Lower leg skin (tissue), 3 donors: Measurements from ENCODE around the gene ZNF345.

Source experiments
- POLR2A ChIP-seq, 2 donors: fragments of 450-650 bp; IDR thresholded peaks; one replicate each; pipeline ENCODE4 v1.6.1; 2016 to 2017; ENCODE audit warnings: antibody characterized with exemption in 2 of 2, mild to moderate bottlenecking in 1 of 2, moderate library complexity in 1 of 2
- TF ChIP-seq, protein P1 (sequence below), 3 donors: fragments of 450-650 bp; IDR thresholded peaks; one replicate each; pipeline ENCODE4 v1.5.1; 2016; ENCODE audit warnings: antibody characterized with exemption in 3 of 3, mild to moderate bottlenecking in 3 of 3, moderate library complexity in 2 of 3

DNA sequence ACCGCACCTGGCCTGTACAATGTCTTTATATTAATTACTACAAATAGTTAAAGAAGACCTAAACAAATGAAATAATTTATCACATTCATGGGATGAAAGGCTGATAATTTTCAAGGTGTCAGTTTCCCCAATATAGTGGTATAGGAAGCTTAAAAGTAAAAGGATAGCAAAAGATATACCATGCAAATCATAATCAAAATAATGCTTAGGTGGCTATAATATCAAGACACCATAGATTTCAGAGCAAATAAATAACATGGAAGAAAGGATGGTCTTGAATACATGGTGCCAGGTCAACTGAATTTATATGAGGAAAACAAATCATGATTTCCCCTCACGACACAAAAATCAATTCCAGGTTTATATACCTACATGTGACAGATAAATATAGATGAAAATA is 17.2 kb upstream of the ZNF345 start:
- TF ChIP-seq, protein P1, sequence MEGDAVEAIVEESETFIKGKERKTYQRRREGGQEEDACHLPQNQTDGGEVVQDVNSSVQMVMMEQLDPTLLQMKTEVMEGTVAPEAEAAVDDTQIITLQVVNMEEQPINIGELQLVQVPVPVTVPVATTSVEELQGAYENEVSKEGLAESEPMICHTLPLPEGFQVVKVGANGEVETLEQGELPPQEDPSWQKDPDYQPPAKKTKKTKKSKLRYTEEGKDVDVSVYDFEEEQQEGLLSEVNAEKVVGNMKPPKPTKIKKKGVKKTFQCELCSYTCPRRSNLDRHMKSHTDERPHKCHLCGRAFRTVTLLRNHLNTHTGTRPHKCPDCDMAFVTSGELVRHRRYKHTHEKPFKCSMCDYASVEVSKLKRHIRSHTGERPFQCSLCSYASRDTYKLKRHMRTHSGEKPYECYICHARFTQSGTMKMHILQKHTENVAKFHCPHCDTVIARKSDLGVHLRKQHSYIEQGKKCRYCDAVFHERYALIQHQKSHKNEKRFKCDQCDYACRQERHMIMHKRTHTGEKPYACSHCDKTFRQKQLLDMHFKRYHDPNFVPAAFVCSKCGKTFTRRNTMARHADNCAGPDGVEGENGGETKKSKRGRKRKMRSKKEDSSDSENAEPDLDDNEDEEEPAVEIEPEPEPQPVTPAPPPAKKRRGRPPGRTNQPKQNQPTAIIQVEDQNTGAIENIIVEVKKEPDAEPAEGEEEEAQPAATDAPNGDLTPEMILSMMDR (IDR thresholded peaks at IDR 0.05) = no peak
- no peak for TF ChIP-seq POLR2A (IDR thresholded peaks at IDR 0.05)
